H1 (cell line): ENCODE results near the gene LACTB. TPM values are rescaled to one million over a fixed set of nuclear protein-coding genes. Genes with fewer than 3 reads are reported as not detected.

Source experiments
- CHD7 ChIP-seq: fragments of 300-600 bp; sonication (generic); IDR thresholded peaks from 2 replicates; pipeline ENCODE4 v1.7.1; 2012; ENCODE audit warnings: low read length, moderate library complexity, mild to moderate bottlenecking, inconsistent platforms; ENCODE audit not compliant: insufficient replicate concordance
- CREB1 ChIP-seq: IDR thresholded peaks from 2 replicates; pipeline ENCODE4 v1.6.1; 2012; ENCODE audit warnings: inconsistent platforms
- E2F6 ChIP-seq: IDR thresholded peaks from 2 replicates; pipeline ENCODE4 v1.6.1; 2012; ENCODE audit warnings: inconsistent platforms
- EGR1 ChIP-seq: IDR thresholded peaks from 2 replicates; pipeline ENCODE4 v1.6.1; 2011; ENCODE audit warnings: low read depth, low read length, borderline replicate concordance
- KDM1A ChIP-seq: fragments of 200-600, 300-600 bp; sonication (generic); IDR thresholded peaks from 2 replicates; pipeline ENCODE4 v1.7.1; 2016; ENCODE audit warnings: mild to moderate bottlenecking, low read length, borderline replicate concordance
- NANOG ChIP-seq: IDR thresholded peaks from 2 replicates; pipeline ENCODE4 v1.6.1; 2011; ENCODE audit warnings: low read length, low read depth, mild to moderate bottlenecking, inconsistent platforms; ENCODE audit not compliant: insufficient read depth, poor library complexity, severe bottlenecking
- RNF2 ChIP-seq: fragments of 200-900, 300-1000 bp; sonication (generic); IDR thresholded peaks from 2 replicates; pipeline ENCODE4 v1.7.1; 2016; ENCODE audit warnings: borderline replicate concordance, low read depth, mild to moderate bottlenecking, antibody characterized with exemption, low read length; ENCODE audit not compliant: poor library complexity, severe bottlenecking; ENCODE audit errors: missing control alignments
- TBP ChIP-seq: IDR thresholded peaks from 2 replicates; pipeline ENCODE4 v1.6.1; 2011; ENCODE audit warnings: low read depth, low read length, improper control_type of control experiment
- polyA plus RNA-seq, 7 experiments: library from polyadenylated mRNA; depleted of rRNA in 3 of 7; stranded (reverse) in 5 of 7; unstranded in 2 of 7; fragments of >200 nt in 5 of 7; fragments of 200-250 nt in 2 of 7; gene quantifications; 1 replicate in 5 of 7; 2 replicates in 1 of 7; 4 replicates in 1 of 7; pipeline versions ENCODE4 v1.2.1 to v1.2.3, GENCODE V29; 2011 to 2013; ENCODE audit warnings: missing spikeins in 2 of 7, mixed read lengths in 2 of 7
- total RNA-seq: library from RNA; stranded (reverse); fragmentation: NEBNext Ultra II Directional; extraction: Animal tissue kit (Norgen Biotek cat#: 25700); gene quantifications from 2 replicates; pipeline ENCODE4 v1.2.1, GENCODE V29; 2021

The LACTB gene
- total and polyA plus RNA-seq, 2 of the 8 experiments (the other 6 are each of a cell fraction or from before 2014, with no cell fraction given) = 5.8 to 14.9 TPM

- no peak for TF ChIP-seq CHD7
- TF ChIP-seq RNF2 = no peak
- TF ChIP-seq NANOG = no peak
- TF ChIP-seq CREB1 = peak; percentile 97
- no peak for TF ChIP-seq KDM1A
- peak; percentile 16; the same call in 1 of the 2 replicates for TF ChIP-seq E2F6
- 0 out of 2 replicates have a peak, but pooled peaks have one; percentile 7 for TF ChIP-seq EGR1
- 0 out of 2 replicates have a peak, but pooled peaks have one; percentile 51 for TF ChIP-seq TBP
- TF ChIP-seq, all 59 proteins: peak for 20
Measured at GRCh38 chr15:63188926-63189871, 67.5 kb downstream of the LACTB start, which contains the start of gene RAB8B (continued).
